ENCODE measurements around the gene C16orf90. TPM values are rescaled to one million over a fixed set of nuclear protein-coding genes. Genes with fewer than 3 reads are reported as not detected.

C16orf90 gene
- total RNA-seq, 1 experiment from 2014 or later, result not detected

DNA sequence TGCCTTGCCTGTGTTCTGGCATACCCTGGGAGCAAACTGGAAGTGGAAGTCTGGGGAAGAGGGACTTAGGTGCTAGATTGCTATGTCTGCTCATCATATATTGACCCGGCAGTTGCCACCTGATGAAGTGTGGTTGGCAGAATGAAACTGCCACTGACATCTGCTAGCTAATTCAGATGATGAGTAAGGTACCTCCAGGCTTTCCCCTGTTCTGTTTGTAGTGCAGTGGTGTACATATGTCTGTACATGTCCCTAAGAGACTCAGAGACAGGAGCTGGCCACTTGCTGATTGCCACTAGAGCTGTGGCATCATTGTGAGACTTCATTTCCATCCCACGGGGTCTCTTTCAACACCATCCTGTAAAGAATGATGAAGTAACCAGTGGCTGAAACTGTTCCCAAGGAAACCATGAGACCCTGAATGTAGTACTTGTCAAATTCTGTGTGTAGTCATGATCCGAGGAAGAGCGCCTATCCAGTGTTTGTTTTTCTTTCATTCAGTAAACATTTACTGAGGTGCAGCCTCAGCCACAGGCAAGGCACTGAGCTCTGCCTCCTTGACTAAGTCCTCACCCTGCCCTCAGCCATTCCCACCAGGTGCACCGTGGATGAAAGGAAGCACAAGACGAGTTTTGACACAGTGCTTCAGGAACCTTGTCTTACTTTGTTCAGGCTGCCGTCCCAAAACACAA is 18.7 kb upstream of the C16orf90 start:
- TF ChIP-seq EZH2 (IDR thresholded peaks at IDR 0.05; ENCODE audit: borderline replicate concordance, low read depth, low read length, poor library complexity, severe bottlenecking), result no peak
- TF ChIP-seq, protein P1, sequence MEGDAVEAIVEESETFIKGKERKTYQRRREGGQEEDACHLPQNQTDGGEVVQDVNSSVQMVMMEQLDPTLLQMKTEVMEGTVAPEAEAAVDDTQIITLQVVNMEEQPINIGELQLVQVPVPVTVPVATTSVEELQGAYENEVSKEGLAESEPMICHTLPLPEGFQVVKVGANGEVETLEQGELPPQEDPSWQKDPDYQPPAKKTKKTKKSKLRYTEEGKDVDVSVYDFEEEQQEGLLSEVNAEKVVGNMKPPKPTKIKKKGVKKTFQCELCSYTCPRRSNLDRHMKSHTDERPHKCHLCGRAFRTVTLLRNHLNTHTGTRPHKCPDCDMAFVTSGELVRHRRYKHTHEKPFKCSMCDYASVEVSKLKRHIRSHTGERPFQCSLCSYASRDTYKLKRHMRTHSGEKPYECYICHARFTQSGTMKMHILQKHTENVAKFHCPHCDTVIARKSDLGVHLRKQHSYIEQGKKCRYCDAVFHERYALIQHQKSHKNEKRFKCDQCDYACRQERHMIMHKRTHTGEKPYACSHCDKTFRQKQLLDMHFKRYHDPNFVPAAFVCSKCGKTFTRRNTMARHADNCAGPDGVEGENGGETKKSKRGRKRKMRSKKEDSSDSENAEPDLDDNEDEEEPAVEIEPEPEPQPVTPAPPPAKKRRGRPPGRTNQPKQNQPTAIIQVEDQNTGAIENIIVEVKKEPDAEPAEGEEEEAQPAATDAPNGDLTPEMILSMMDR (conservative IDR thresholded peaks at IDR 0.05; ENCODE audit: low read depth, low read length), result no peak
- Histone ChIP-seq H3K4me1 (ENCODE audit: insufficient read depth, low read length, poor library complexity, severe bottlenecking) (no peaks in the 10 kb centered on the region), H3K27me3 (replicated peaks; ENCODE audit: insufficient read depth, low read depth, low read length, poor library complexity) (no peaks in the 10 kb centered on the region), H3K4me3 (ENCODE audit: low read depth, low read length, poor library complexity, severe bottlenecking) (no peak overlapping the region), H3K36me3 (ENCODE audit: insufficient read depth, low read length, poor library complexity, severe bottlenecking) (peaks cover 51% of the 10 kb centered on the region), H3K9me3 (ENCODE audit: low read depth, low read length, poor library complexity, severe bottlenecking) (no peaks in the 10 kb centered on the region), H3K27ac (ENCODE audit: low read depth, low read length, poor library complexity, severe bottlenecking) (no peak overlapping the region)
- no peak for DNase-seq (ENCODE audit: low spot score)
- no TSS peak for BruUV-seq (replicated peaks)
- ChIA-PET POLR2A (ENCODE audit: low non-redundant PET) (no interaction called here), CTCF (no interaction called here)
- intact Hi-C loops (cut with micrococcal nuclease; ENCODE audit: unreplicated experiment), result no loop called here

DNA sequence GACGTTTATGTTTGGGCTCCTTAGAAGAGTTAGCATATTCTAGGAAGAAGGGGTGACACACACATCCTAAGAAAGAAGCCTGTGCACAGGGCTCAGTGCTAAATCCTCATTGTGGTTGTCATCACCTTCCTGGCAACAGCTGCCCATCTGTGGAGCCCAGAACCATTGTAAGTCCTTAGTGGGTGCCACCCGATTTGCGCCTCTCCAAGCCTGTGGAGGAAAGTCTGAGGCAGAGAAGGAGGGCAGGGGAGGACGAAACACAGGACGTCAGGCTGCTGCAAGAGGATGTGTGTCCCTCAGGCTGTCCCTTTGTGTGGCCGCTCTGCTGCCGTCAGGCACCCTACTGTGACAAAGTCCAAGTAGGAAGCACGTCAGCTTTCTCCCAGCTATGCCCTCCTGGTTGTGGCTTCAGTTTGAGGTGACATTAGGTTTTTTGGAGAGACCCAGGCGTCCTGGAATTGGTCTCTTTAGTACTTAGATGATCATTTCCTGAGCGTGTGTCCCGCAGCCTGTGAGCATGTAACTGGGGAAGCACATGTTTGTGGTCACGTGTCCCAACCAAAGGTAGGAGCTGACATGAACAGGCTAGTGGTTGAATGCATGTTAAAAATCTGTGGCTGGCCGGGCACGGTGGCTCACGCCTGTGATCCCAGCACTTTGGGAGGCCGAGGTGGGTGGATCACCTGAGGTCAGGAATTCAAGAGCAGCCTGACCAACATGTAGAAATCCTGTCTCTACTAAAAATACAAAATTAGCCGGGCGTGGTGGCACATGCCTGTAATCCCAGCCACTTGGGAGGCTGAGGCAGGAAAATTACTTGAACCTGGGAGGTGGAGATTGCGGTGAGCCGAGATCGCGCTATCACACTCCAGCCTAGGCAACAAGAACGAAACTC is 16.2 kb upstream of the C16orf90 start:
- CTCF ChIA-PET, result no interaction called here
- Histone ChIP-seq H3K36me3 (ENCODE audit: insufficient read depth, low read length, poor library complexity, severe bottlenecking) (peaks cover 49% of the 10 kb centered on the region), H3K9me3 (ENCODE audit: low read depth, low read length, poor library complexity, severe bottlenecking) (no peaks in the 10 kb centered on the region), H3K4me3 (ENCODE audit: low read depth, low read length, poor library complexity, severe bottlenecking) (no peak overlapping the region), H3K27me3 (replicated peaks; ENCODE audit: insufficient read depth, low read depth, low read length, poor library complexity) (no peaks in the 10 kb centered on the region), H3K4me1 (ENCODE audit: insufficient read depth, low read length, poor library complexity, severe bottlenecking) (no peaks in the 10 kb centered on the region), H3K27ac (ENCODE audit: low read depth, low read length, poor library complexity, severe bottlenecking) (no peak overlapping the region)
- intact Hi-C loops (cut with micrococcal nuclease; ENCODE audit: unreplicated experiment), result no loop called here
- DNase-seq (ENCODE audit: low spot score), result no peak
- POLR2A ChIA-PET (ENCODE audit: low non-redundant PET), result no interaction called here
- BruUV-seq (replicated peaks), result no TSS peak
- TF ChIP-seq, protein P1 (conservative IDR thresholded peaks at IDR 0.05; ENCODE audit: low read depth, low read length), result no peak
- TF ChIP-seq EZH2 (IDR thresholded peaks at IDR 0.05; ENCODE audit: borderline replicate concordance, low read depth, low read length, poor library complexity, severe bottlenecking), result no peak

DNA sequence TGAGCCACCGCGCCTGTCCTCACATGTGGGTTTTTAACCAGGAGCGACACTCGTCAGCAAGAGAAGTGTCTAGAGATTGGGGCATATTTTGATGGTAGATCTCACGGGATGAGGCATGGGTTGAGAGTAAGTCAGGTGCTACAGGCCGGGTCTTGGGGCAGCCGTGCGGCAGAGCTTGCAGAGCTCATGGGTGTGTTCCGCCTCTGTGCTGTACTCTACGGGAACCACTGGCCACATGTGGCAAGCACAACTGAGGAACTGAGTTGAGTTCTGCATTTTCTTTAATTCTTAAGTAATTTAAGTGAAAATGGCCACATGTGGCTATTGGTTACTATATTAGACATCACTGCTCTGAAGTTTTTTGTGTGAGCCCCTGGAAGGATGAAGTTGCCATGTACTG is 15.1 kb upstream of the C16orf90 start:
- no peaks in the 10 kb centered on the region for H3K4me1 ChIP-seq (ENCODE audit: insufficient read depth, low read length, poor library complexity, severe bottlenecking)
- peaks cover 44% of the 10 kb centered on the region for H3K36me3 ChIP-seq (ENCODE audit: insufficient read depth, low read length, poor library complexity, severe bottlenecking)
- no TSS peak for BruUV-seq (replicated peaks)
- TF ChIP-seq, protein P1 (conservative IDR thresholded peaks at IDR 0.05; ENCODE audit: low read depth, low read length), result no peak
- TF ChIP-seq EZH2 (IDR thresholded peaks at IDR 0.05; ENCODE audit: borderline replicate concordance, low read depth, low read length, poor library complexity, severe bottlenecking), result no peak
- no peak overlapping the region for H3K4me3 ChIP-seq (ENCODE audit: low read depth, low read length, poor library complexity, severe bottlenecking)
- no peaks in the 10 kb centered on the region for H3K27me3 ChIP-seq (replicated peaks; ENCODE audit: insufficient read depth, low read depth, low read length, poor library complexity)
- ChIA-PET POLR2A (ENCODE audit: low non-redundant PET) (no interaction called here), CTCF (no interaction called here)
- DNase-seq (ENCODE audit: low spot score), result no peak
- no peaks in the 10 kb centered on the region for H3K9me3 ChIP-seq (ENCODE audit: low read depth, low read length, poor library complexity, severe bottlenecking)
- intact Hi-C loops (cut with micrococcal nuclease; ENCODE audit: unreplicated experiment), result no loop called here
- no peak overlapping the region for H3K27ac ChIP-seq (ENCODE audit: low read depth, low read length, poor library complexity, severe bottlenecking)
